Upper lobe of right lung (tissue), 1 donor: ENCODE measurements around the gene MEIOC. TPM values are rescaled to one million over a fixed set of nuclear protein-coding genes. Genes with fewer than 3 reads are reported as not detected.
"Not testable (repeated sequence)": the region's sequence is repeated elsewhere in the genome, so short reads cannot be mapped to it uniquely, and the experiment has no call there.

ENCODE experiments used
- ATAC-seq: fragments of 200-7000 bp; cut with Tn5 transposase; one replicate; pipeline ENCODE4 v1.9.1; 2020; ENCODE audit warnings: mild to moderate bottlenecking, moderate library complexity
- DNase-seq: peaks from one replicate; pipeline ENCODE4 v3.0.0-alpha.2; 2020
- H3K27ac ChIP-seq: fragments of 200-600 bp; one replicate; pipeline ENCODE4 v1.8.0; 2022
- H3K27me3 ChIP-seq: fragments of 200-600 bp; one replicate; pipeline ENCODE4 v1.8.0; 2022; ENCODE audit warnings: mild to moderate bottlenecking
- H3K36me3 ChIP-seq: fragments of 200-600 bp; one replicate; pipeline ENCODE4 v1.8.0; 2022
- H3K4me1 ChIP-seq: fragments of 200-600 bp; one replicate; pipeline ENCODE4 v1.8.0; 2022
- H3K4me3 ChIP-seq: fragments of 200-600 bp; one replicate; pipeline ENCODE4 v1.8.0; 2022; ENCODE audit warnings: mild to moderate bottlenecking
- H3K9me3 ChIP-seq: fragments of 200-600 bp; one replicate; pipeline ENCODE4 v1.8.0; 2022
- CTCF ChIP-seq: fragments of 200-600 bp; IDR thresholded peaks from one replicate; pipeline ENCODE4 v1.8.0; 2022; ENCODE audit warnings: antibody characterized with exemption
- intact Hi-C: fragments of 100-400 bp; cut with DNase I; formaldehyde crosslinking; loops from one replicate; pipeline ENCODE4 v1.11.0; 2022
- total RNA-seq: library from RNA; stranded (reverse); fragmentation: NEBNext Ultra II Directional; extraction: Animal tissue kit (Norgen Biotek cat#: 25700); gene quantifications from one replicate; pipeline ENCODE4 v1.2.1, GENCODE V29; 2021
- donor health status: DM: no; HTN: yes; CAD: no; lungs with severe emphysema.

The MEIOC gene
- total RNA-seq, 1 donor from 2014 or later: not detected

DNA sequence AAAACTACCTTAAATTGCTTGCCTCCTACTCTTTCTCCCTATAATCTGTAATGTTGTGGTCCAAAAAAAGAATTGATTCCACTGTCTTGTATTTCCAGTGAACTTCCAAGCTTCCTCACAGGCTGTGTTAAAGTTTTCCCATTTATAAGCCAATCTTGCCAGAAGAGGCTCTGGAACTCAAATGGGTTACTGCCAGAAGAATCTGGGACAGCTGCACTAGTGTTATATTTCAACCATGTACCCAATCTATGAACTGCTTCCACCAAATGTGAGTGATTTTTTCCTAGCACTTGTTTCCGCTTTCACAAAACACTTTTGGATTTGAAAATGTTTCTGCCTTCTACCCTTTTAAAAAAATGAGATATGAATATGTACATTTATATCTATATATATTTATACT lies 31.5 kb downstream of the MEIOC start:
- intact Hi-C loops: no loop called here
- H3K27me3 ChIP-seq: no peaks in the 10 kb centered on the region
- ATAC-seq: no peak
- H3K4me1 ChIP-seq: peaks cover 11% of the 10 kb centered on the region
- TF ChIP-seq CTCF: no peak
- peaks cover 26% of the 10 kb centered on the region for H3K36me3 ChIP-seq
- no peaks in the 10 kb centered on the region for H3K9me3 ChIP-seq
- DNase-seq: no peak
- H3K27ac ChIP-seq: no peak overlapping the region
- no peak overlapping the region for H3K4me3 ChIP-seq

GRCh38 chr17:44688200-44688599 lies 31.9 kb downstream of the MEIOC start:
- peaks cover 11% of the 10 kb centered on the region for H3K4me1 ChIP-seq
- no peak for TF ChIP-seq CTCF
- H3K4me3 ChIP-seq: no peak overlapping the region
- peaks cover 21% of the 10 kb centered on the region for H3K36me3 ChIP-seq
- no peak overlapping the region for H3K27ac ChIP-seq
- intact Hi-C loops: no loop called here
- DNase-seq (no peak), ATAC-seq (no peak)
- no peaks in the 10 kb centered on the region for H3K9me3 ChIP-seq
- H3K27me3 ChIP-seq: no peaks in the 10 kb centered on the region

DNA sequence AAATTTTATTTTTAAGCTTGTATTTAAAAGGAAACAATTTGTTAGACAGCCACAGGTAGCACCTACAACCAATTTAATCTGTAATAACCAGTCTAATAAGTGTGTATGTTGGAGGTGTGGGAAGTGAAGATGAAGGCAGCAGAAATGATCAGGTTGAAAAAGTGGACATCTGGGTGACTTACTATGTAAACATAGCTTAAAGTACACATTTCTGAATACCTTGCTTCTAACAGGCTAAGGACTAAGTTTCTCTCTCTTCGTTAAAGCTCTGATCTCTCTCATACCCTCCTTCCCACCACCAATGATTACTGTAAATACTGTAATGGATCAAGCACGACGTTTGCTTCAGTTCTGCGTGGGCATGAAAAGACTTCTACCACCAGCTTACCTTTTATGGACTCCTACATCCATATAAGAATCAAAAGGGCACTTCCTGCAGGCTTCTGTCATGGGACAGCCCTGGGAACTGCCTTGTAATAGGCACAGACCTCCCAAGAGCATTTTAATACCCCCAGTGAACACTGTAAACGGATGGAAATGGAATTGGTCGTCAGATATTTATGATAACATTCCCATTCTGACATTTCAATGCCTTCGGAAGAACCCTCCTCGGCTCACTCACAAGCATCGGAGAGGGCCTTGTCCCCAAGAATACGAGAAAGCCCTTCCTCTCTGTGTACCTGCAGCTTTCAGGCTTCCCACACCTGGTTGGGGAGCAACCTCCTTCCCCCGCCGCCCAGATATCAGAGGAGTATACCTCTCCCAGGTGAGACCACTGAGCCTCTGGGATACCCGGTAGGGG lies 32.6 kb downstream of the MEIOC start:
- no peaks in the 10 kb centered on the region for H3K27me3 ChIP-seq
- peaks cover 11% of the 10 kb centered on the region for H3K4me1 ChIP-seq
- TF ChIP-seq CTCF: no peak
- peak overlapping the region; percentile 93 for H3K4me3 ChIP-seq
- peak overlapping the region; percentile 82 for H3K27ac ChIP-seq
- H3K9me3 ChIP-seq: no peaks in the 10 kb centered on the region
- DNase-seq: no peak
- H3K36me3 ChIP-seq: peaks cover 16% of the 10 kb centered on the region
- no peak for ATAC-seq
- intact Hi-C loops: no loop called here

DNA sequence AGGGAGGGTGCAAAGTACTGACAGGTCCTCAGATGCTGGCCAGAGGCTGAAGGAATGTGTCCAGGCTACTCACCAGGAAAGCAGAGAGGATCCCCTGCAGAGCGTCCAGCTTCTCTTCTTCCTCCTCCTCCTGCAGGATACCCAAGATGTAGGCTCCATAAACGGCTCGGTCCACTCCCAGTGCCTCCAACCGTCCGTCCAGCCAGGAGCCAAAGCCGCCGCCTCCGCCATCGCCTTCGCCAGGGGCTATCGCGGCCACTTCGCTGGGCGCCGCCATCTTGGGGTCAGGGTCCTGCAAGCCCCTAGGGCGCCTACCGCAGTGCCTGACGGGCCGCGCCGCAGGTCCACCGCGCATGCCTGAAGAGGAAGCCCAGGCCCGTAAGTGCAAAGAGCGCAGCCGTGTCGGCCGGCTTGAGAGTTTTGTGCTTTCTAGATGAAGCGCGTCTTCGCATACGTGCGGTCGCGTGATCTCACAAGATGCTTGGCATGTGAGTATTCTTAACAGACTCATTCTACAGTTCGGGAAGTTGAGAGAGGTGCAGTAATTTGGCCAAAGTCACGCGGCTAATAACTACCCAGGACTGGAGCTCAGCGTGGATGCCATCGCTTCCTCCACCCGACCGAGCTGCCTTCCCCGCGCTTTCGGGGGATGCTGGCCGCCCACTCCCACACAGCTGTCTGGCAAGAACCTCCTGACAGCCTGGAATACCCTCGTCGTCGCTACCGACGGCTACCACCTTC lies 33.4 kb downstream of the MEIOC start, which contains the start of gene CCDC43:
Gene CCDC43 (minus strand): TSS at position 300 of the 741 bp plus-strand sequence. CDS start 23 bp downstream, at position 277.
- intact Hi-C loops: no loop called here
- peak within 1 kb of the TSS; percentile 93 for H3K4me3 ChIP-seq
- ATAC-seq (peak; percentile 100), DNase-seq (peak; percentile 95)
- peaks cover 11% of the 10 kb centered on the region for H3K4me1 ChIP-seq
- no peaks in the 10 kb centered on the region for H3K27me3 ChIP-seq
- peak within 1 kb of the TSS; percentile 82 for H3K27ac ChIP-seq
- H3K9me3 ChIP-seq: no peaks in the 10 kb centered on the region
- no peak for TF ChIP-seq CTCF
- H3K36me3 ChIP-seq: peaks cover 9% of the 10 kb centered on the region

GRCh38 chr17:44690746-44691306 lies 34.6 kb downstream of the MEIOC start:
- peak overlapping the region; percentile 93 for H3K4me3 ChIP-seq
- H3K27me3 ChIP-seq, H3K36me3 ChIP-seq, H3K27ac ChIP-seq, DNase-seq, intact Hi-C loops, H3K9me3 ChIP-seq: not testable (repeated sequence)
- peak; percentile 5 for TF ChIP-seq CTCF
- H3K4me1 ChIP-seq: peaks cover 11% of the 10 kb centered on the region
- peak; percentile 27 for ATAC-seq
